PFSK-1 (cell line): ENCODE results near the gene GATA2.

ENCODE experiments used
- FOXP2 ChIP-seq: optimal IDR thresholded peaks from 2 replicates; pipeline ENCODE3; 2011; ENCODE audit warnings: borderline replicate concordance, control low read depth, inconsistent platforms; ENCODE audit not compliant: insufficient read depth; ENCODE audit errors: extremely low read length, extremely low read depth
- POLR2AphosphoS5 ChIP-seq: IDR thresholded peaks from 2 replicates; pipeline ENCODE4 v1.6.1; 2012; ENCODE audit warnings: low read depth, mild to moderate bottlenecking, control low read depth, low read length, moderate library complexity
- SIN3A ChIP-seq: IDR thresholded peaks from 2 replicates; pipeline ENCODE4 v1.6.1; 2012; ENCODE audit warnings: mild to moderate bottlenecking, low read length, moderate library complexity, borderline replicate concordance; ENCODE audit not compliant: insufficient read depth
- TAF1 ChIP-seq: IDR thresholded peaks from 2 replicates; pipeline ENCODE4 v1.6.1; 2012; ENCODE audit warnings: low read length, control low read depth, borderline replicate concordance; ENCODE audit not compliant: insufficient read depth
- TF ChIP-seq, protein P1 (sequence below), 2 experiments: IDR thresholded peaks; 2 replicates each; pipeline versions ENCODE4 v1.6.1 to v1.8.0; 2011 to 2012; ENCODE audit warnings: low read depth in 2 of 2, low read length in 2 of 2, control low read depth in 1 of 2, inconsistent platforms in 1 of 2, mild to moderate bottlenecking in 1 of 2, moderate library complexity in 1 of 2; ENCODE audit not compliant: insufficient read depth in 1 of 2

GATA2 gene

DNA sequence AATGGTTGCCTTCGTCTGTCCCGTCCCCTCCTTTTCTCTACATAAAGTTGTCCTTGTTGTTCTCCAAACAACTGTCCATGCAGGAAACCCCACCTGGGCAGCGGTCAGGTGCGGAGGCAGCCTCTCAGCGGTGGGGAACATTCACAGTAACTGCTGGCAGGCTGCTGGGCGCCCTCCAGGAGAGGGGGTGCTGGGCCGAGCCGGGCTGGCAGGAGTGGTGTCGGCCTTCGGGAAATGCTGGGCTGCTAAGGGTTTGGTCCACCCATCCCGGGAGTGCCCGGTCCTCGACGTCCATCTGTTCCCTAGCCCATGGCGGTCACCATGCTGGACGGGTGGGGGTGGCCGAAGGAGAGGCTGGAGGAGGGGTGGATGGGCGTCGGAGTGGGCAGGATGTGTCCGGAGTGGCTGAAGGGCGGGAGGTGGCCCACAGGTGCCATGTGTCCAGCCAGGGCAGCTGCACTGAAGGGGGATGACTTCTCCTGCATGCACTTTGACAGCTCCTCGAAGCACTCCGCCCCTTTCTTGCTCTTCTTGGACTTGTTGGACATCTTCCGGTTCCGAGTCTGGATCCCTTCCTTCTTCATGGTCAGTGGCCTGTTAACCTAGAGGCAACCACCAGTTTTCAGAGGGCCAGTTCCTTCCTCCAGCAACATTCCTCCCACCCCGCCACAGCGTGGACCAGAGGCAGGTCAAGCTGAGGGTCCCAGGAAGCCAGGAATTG is 12.1 kb downstream of the GATA2 start:
- no peak for TF ChIP-seq FOXP2
- TF ChIP-seq TAF1, result no peak
- TF ChIP-seq POLR2AphosphoS5, result no peak
- TF ChIP-seq SIN3A, result no peak
- TF ChIP-seq, protein P1, sequence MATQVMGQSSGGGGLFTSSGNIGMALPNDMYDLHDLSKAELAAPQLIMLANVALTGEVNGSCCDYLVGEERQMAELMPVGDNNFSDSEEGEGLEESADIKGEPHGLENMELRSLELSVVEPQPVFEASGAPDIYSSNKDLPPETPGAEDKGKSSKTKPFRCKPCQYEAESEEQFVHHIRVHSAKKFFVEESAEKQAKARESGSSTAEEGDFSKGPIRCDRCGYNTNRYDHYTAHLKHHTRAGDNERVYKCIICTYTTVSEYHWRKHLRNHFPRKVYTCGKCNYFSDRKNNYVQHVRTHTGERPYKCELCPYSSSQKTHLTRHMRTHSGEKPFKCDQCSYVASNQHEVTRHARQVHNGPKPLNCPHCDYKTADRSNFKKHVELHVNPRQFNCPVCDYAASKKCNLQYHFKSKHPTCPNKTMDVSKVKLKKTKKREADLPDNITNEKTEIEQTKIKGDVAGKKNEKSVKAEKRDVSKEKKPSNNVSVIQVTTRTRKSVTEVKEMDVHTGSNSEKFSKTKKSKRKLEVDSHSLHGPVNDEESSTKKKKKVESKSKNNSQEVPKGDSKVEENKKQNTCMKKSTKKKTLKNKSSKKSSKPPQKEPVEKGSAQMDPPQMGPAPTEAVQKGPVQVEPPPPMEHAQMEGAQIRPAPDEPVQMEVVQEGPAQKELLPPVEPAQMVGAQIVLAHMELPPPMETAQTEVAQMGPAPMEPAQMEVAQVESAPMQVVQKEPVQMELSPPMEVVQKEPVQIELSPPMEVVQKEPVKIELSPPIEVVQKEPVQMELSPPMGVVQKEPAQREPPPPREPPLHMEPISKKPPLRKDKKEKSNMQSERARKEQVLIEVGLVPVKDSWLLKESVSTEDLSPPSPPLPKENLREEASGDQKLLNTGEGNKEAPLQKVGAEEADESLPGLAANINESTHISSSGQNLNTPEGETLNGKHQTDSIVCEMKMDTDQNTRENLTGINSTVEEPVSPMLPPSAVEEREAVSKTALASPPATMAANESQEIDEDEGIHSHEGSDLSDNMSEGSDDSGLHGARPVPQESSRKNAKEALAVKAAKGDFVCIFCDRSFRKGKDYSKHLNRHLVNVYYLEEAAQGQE (IDR thresholded peaks at IDR 0.05; ENCODE audit: insufficient read depth in 1 of 2, low read depth in 2 of 2, low read length in 2 of 2), result no peak

DNA sequence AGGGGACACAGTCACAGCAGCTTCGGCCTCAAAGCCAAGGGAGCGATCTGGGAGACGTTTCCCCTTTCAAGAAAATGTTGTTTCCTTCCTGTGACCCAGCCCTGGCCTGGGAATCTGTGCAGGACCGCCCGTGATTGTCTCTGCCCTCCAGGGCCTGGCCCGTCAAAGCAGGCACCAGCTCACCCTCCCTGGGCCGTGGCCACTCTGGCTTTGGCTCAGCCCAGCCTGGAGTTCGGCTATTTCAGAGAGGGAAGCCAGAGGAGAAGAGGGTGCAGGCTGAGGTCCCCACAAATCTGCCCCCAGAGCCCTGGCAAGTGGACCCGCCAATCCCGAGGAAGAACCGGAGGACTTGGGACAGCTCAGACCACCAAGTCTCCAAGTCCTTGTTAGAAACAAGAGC is 12.7 kb downstream of the GATA2 start:
- no peak for TF ChIP-seq TAF1
- TF ChIP-seq POLR2AphosphoS5, result no peak
- TF ChIP-seq, protein P1 (IDR thresholded peaks at IDR 0.05; ENCODE audit: insufficient read depth in 1 of 2, low read depth in 2 of 2, low read length in 2 of 2), result no peak
- TF ChIP-seq FOXP2, result no peak
- TF ChIP-seq SIN3A, result no peak

DNA sequence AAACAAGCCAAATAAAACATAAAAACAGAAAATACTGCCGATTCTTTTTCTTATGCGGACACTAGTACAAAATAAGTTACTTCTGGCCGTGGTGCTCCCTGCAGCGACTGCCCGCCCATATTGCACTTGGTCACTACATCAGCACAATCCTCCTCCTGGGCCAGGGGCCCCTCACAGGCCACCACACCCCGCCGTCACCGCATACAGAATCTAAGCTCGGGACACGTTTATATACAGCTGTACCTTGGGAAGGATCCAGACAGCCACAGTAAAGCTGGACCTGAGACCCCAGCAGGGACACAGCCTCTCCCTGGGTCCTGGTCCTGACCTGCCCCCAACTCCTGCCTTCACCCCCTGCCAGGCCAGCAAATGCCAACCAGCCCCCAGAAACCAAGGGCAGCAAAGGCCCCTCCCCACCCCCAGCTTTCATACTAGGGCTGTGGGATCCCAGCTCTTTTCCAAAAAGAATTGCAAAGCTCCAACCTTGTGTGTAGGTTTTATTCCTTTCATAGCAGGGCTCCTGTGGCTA is 13.4 kb downstream of the GATA2 start:
- TF ChIP-seq TAF1, result no peak
- TF ChIP-seq FOXP2, result no peak
- TF ChIP-seq, protein P1 (IDR thresholded peaks at IDR 0.05; ENCODE audit: insufficient read depth in 1 of 2, low read depth in 2 of 2, low read length in 2 of 2), result no peak
- no peak for TF ChIP-seq SIN3A
- no peak for TF ChIP-seq POLR2AphosphoS5

DNA sequence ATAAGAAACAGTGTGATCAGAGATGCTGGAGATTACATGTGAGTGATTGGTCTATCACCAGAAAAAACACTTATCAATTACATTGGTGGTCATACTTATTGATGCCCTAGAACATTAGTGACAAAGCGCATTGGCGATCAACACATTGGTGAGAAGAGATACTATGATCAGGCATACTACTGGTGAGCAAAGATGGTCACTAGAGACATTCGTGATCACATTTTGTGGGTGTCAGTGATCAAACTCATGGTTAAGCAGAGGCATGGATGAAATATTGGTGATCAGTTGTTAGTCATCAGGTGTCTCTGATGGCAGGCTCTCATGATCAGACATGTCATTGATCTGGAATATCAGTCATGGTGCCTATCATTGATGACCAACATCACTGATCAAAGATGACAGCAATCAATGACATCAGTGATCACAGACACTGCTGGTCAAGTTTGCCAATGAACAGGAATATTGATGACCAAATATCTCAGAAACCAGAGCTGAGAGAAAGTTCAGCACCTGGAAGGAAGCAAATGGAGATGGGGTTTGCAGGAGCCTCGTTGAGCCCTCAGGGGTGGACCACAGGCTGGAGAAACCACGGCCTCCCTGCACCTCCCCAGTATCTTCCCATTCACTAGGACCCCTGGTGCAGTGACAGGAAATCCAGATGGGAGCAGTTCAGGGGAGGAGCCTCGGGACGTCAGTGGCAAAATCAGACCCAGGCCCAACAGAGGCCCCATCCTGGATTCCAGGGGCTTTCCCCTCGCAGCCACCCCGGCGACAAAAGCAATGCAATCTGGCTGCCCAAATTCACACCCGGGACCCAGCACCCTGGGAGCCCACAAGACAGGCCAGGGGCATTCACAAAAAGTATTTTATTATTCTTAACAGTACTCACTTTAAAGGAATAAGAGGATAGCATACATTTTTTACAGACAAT is 14.2 kb downstream of the GATA2 start:
- TF ChIP-seq POLR2AphosphoS5 (no peak), TAF1 (no peak)

DNA sequence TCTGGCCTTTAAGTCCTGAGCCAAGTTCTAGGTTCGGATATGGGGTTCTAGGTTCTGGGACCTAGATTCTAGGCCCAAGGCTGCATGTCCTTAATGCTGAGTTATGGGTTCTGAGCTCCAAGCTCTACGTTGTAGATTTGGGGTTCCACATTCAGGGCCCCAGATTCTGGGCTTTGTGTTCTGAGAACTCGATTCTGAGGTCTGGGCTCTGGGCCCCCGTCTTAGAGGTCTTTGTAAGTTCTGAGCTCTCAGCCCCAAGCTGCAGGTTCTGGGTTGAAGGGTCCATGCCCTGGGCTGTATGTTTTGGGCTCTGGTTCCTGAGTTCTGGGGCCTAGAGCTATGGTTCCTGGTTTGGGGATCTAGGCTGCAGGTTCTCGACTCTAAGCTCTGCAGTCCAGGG is 16.3 kb downstream of the GATA2 start:
- TF ChIP-seq SIN3A (no peak), POLR2AphosphoS5 (no peak), FOXP2 (no peak), TAF1 (no peak)
- TF ChIP-seq, protein P1 (IDR thresholded peaks at IDR 0.05; ENCODE audit: insufficient read depth in 1 of 2, low read depth in 2 of 2, low read length in 2 of 2), result no peak
